ENCODE measurements around the gene SLC43A2.
"Not testable (repeated sequence)": the region's sequence is repeated elsewhere in the genome, so short reads cannot be mapped to it uniquely, and the experiment has no call there.

Gene SLC43A2

GRCh38 chr17:1627982-1628855 is at the start of gene SLC43A2:
Gene SLC43A2 (minus strand): TSS chr17:1628834. CDS start chr17:1627874, 960 bp downstream.
- no peak for DNase-seq (ENCODE audit: low read depth)

DNA sequence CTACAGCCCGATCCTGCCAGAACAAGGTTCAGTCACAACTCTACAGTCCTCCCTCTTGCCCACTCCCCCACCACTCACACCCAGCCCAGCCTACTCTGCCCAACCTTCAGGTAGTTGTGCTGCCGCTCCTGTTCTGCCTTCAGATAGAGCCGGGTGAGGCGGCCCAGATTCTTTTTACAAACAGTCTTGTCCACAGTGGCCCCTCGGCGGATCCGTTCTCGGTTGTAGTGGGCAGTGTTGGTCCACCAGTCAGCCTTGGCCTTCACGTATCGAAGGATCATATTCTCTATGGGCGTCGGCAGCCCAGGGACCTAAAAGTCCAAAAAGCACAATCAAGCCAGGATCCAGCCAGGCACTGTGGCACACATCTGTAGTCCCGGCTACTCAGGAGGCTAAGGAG is 47.8 kb upstream of the SLC43A2 start:
- no peak for DNase-seq (ENCODE audit: low read depth)

- no peak for DNase-seq (ENCODE audit: low read depth)
Measured at GRCh38 chr17:1673041-1673785, 44.6 kb upstream of the SLC43A2 start.

- DNase-seq (ENCODE audit: low read depth), result not testable (repeated sequence)
Measured at GRCh38 chr17:1663934-1664333, 35.3 kb upstream of the SLC43A2 start.

DNA sequence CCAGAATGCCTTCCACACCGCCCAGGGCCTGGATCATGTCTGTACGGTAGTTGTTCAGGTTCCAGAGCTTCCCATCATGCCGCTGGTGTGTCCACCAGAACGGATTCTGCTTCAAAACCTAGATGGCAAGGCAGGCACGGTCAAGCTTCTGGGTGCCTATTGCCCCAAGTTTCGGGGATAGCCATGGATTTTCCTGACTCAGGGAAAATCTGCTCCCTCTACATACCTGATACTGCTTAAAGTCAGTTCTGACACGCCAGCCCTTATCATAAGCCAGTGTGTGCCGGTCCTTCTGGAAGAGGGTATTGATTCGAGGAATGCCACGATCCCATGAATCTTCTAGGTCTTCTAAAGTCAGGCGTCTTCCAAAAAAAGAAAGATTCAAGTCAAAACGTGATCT is 32.4 kb upstream of the SLC43A2 start:
- no peak for DNase-seq (ENCODE audit: low read depth)

GRCh38 chr17:1658100-1658499 is 29.5 kb upstream of the SLC43A2 start:
- no peak for DNase-seq (ENCODE audit: low read depth)

DNA sequence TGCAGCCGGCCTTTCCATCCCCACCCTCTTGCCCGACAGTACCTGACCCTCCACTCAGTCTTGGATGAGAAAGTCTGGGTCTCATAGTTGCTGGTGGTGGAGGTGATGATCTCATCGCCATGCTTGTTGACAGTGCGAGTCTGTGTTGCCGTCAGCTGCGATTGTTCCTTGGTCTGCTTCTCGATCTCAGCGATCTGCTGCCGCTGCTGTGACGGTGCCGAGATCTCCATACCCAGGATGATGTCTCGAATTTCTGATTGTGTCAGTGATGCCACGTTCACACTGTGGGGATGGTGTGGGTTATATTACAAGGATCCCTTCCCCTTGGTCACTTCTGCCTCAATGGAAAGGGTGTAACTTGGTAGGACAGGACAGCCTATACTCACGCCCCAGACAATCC is 25.1 kb upstream of the SLC43A2 start:
- DNase-seq (ENCODE audit: low read depth), result no peak

- not testable (repeated sequence) for DNase-seq (ENCODE audit: low read depth)
Measured at GRCh38 chr17:1652794-1653193, 24.2 kb upstream of the SLC43A2 start.

DNA sequence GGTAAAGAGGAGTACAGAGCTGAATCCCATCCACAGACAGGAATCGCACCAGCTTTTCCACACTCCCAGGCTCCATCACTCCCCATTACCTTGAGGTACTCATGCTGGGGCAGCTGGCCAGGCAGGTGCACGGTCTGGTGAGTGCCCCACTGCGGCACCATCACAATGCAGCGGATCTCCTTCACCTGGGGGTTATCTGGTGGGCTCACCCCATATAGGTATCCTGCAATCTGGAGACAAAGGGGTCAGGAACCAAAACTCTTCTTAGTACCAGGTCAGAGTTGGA is 22.9 kb upstream of the SLC43A2 start:
- DNase-seq (ENCODE audit: low read depth), result no peak

- no peak for DNase-seq (ENCODE audit: low read depth)
Measured at GRCh38 chr17:1650731-1651558, 22.3 kb upstream of the SLC43A2 start.

DNA sequence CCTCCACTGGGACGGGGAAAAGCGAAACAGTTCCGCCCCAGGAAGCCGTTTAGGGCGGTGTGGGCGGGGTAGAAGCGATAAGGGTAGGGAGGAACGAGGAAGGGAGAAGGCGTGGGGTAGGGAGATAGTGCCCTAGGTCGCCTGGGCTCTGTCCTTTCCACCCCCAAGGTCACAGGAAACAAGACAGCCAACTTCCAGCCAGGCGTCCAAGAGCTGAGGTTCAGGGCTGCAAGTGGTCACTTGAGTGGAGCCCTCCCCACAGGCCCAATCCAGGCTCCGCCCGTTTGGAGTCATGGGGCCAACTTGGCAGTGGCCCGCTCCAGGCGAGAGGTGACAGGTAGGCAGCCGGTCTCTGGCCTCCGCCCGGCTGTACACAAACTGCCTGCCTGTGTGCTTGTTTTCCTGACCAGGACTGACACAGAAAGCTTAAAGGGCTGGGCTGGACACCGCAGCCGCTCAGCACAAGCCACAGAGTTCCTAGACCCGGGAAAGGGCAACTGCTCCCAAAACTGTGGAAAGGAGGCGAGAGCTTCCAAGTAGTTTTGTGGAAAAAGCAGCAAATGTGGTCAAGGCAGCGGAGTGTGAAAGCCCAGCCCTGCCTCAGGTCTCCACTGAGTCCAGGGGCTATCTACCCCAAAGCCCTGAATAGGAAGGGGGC is 21.3 kb upstream of the SLC43A2 start, which contains the start of gene RILP:
Gene RILP (minus strand): TSS at position 23 of the 658 bp plus-strand sequence. CDS start 62 bp downstream, outside the sequence.
- DNase-seq (ENCODE audit: low read depth), result no peak

DNA sequence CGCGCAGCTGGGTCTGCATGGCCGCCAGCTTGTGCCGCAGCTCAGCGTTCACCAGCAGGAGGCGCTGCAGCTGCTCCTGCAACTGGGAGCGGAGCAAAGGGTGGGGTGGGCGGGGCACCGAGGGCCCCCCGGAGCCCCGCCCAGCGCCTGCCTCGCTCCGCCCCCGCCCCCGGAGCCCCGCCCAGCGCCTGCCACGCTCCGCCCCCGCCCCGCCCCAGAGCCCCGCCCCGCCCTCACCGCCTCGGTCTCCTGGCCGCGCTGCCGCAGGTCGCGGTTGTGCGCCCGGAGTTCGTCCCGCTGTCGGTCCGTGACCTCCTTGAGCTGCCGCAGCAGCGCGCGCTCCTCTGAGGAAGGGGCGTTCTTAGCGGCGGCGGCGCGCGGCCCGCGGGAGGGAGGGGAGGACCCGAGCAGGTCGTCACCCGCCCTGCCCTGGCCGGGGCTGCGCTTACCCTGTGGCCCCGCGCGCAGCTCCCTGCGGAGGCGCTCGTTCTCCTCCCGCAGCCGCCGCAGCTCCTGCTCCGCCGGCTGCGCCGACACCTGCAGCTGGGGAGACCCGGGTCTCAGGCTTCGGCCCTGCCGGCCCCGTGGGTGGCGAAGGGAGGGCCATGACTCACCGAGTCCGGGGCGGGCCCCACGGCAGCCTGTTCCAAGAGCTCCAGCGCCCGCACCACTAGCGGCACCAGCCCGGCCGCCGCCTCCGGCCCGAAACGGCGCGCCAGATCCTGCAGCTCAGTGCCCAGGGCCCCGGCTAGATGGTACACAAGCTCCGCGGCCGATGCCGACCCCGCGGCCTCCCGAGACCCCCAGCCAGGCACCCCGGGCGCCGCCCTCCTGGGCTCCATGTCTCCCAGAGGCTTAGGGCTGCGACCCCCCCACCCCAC is 20.6 kb upstream of the SLC43A2 start:
- DNase-seq (ENCODE audit: low read depth), result no peak

DNA sequence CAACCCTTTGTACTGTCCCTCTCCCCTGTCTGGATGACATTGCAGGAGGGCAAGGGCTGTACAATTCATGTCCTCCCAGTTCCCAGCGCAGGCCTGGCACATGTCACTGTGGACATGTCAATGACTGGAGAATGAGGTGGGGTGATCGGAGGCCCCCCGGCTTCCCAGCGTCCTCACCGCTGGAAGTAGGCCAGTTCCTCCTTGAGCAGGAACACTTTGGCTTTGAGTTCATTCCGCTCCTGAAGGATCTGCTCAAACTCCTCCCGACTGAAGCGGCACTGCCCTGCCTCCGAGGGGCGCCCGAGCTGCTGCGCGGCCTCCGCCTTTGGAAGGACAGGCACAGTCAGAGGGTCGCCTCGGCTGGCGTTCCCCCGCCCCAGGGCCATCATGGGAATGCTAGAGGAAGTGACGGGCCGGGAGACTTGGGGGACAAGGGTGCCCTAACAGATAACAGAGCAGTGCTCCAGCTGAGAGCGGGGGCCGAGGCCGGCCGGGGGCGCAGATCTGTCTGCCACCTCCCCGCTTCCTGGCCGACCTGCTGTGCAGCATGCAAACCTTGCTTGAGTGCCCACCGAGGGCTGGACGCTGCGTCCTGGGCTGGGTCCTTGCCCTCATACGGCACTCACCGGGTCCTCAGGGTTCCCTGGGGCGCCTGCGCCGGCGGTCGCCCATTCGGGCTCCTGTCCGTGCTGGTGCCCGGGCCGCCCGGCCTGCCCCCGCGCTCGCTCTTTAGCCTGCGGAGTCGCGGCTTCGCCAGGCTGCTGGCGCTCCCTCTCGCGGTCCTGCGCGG is 19.7 kb upstream of the SLC43A2 start:
- DNase-seq (ENCODE audit: low read depth), result no peak

DNA sequence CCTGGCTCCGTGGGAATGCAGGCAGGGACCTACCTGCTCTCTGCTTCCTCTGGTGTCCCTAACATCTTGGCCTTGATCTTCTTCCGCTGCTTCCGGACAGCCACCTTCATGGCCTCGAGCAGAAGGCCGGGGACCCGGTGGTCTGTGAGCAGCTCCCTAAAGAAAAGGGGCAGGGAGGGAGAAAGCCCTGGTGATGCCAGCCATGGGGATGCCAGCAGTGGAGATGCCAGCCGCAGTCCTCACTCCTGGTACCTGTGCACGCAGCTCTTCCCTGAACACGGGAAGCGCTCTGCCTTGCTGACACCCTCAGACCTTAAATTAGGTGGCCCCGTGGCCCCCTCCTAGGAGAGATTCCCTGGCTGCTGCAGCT is 19.2 kb upstream of the SLC43A2 start:
- no peak for DNase-seq (ENCODE audit: low read depth)

DNA sequence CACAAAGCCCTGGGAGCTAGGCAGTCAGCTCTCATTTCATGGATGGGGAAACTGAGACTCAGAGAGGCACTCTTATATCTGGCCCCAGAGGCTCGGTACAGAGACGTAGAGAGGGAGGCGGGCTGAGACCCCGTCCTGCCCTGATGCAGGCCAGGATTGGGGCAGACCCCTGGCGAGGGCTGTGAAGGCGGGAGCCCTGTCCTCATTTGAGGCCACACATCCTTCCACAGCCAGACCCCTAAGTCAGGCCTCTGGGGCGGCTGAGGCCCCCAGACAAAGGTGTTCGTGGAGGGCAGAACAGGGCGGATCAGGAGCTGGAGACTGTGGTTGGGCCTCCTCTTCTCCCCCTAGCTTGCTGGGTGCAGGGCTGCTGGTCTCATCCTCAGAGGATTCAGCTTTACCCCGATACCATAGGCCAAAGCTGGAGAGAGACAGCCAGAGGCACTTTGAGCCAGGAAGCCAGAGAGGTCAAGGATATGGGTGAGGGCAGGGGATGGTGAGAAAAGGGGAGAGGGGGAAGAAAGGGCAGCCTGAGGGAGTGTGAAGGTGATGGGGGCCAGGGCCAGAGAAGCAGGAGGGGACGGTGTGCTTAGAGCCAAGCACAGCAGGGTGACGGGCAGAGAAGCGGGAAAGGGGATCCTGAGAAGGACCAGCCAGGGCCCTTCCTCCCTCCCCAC is 17.7 kb upstream of the SLC43A2 start:
- DNase-seq (ENCODE audit: low read depth), result no peak

- no peak for DNase-seq (ENCODE audit: low read depth)
Measured at GRCh38 chr17:1645207-1646171, 16.9 kb upstream of the SLC43A2 start, which contains the start of gene SCARF1. Gene SCARF1 (minus strand): TSS chr17:1645732. CDS start chr17:1645697, 35 bp downstream.

DNA sequence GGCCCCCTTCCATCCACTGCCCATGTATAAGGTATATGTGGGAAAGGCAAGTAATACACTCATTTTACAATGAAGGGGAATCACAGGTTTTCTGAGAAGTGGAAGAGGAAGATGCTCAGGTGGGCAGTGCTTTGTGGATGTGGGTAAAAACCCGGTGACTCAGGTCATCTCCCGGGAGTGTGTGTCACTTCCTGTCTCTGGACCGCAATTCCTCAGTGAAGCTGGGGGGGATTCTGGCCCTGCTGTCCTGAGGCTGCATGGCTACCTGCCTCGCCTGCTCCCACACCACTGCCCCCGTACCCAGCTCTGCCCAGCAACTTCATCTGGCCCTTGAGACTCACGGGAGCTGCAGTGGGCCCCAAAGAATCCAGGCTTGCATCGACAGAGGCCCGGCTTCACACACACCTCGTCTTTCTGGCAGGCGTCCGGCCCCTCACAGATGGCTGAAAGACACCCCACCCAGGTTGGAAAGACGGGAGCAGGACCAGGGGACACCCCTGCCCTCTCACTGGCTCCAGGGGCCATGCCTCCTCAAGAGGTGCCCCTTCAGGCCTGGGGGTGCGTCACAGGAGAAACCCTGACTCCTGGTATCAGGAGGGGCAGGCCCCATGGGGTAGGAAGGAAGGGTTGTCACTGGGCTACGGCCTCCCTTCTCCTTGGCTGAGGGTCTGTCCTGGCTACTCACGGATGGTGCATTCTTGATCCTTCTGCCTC is 16.0 kb upstream of the SLC43A2 start:
- no peak for DNase-seq (ENCODE audit: low read depth)
